HepG2 (cell line): Measurements from ENCODE around the gene KLHL11. TPM values are rescaled to one million over a fixed set of nuclear protein-coding genes. Genes with fewer than 3 reads are reported as not detected.

Experiments used
- AGO1 ChIP-seq: fragments of 200-400 bp; formaldehyde crosslinking; IDR thresholded peaks from 2 replicates; pipeline ENCODE4 v1.6.1; 2017; ENCODE audit warnings: mild to moderate bottlenecking, low read depth, low read length, moderate library complexity; ENCODE audit not compliant: poor library complexity, severe bottlenecking
- CCAR2 ChIP-seq: fragments of 200-400 bp; formaldehyde crosslinking; optimal IDR thresholded peaks from 2 replicates; pipeline ENCODE3; 2018; ENCODE audit warnings: low read depth, mild to moderate bottlenecking, low read length, moderate library complexity
- EZH2 ChIP-seq: conservative IDR thresholded peaks from 2 replicates; pipeline ENCODE4 v1.6.1; 2012; ENCODE audit warnings: mild to moderate bottlenecking, low read depth, low read length, moderate library complexity
- FIP1L1 ChIP-seq: fragments of 200-400 bp; formaldehyde crosslinking; IDR thresholded peaks from 2 replicates; pipeline ENCODE4 v1.6.1; 2018; ENCODE audit warnings: low read depth, mild to moderate bottlenecking, low read length, moderate library complexity, borderline replicate concordance; ENCODE audit not compliant: insufficient read depth
- GATA4 ChIP-seq: sonication (generic); IDR thresholded peaks from 2 replicates; pipeline ENCODE4 v1.6.1; 2016; ENCODE audit warnings: antibody characterized with exemption, low read depth, borderline replicate concordance
- HNRNPK ChIP-seq: fragments of 200-400 bp; formaldehyde crosslinking; IDR thresholded peaks from 2 replicates; pipeline ENCODE4 v1.6.1; 2018; ENCODE audit warnings: low read length, low read depth, moderate library complexity, mild to moderate bottlenecking; ENCODE audit not compliant: poor library complexity, severe bottlenecking
- ISL2 ChIP-seq: sonication (generic); formaldehyde crosslinking; IDR thresholded peaks from 2 replicates; pipeline ENCODE4 v1.5.0; 2020; ENCODE audit warnings: missing genetic modification reagents
- MAFF ChIP-seq: IDR thresholded peaks from 2 replicates; pipeline ENCODE4 v1.6.1; 2011; ENCODE audit warnings: low read depth, low read length, improper control_type of control experiment
- NFE2L2 ChIP-seq: fragments of 150-350 bp; IDR thresholded peaks from 2 replicates; pipeline ENCODE4 v1.6.1; 2014; ENCODE audit warnings: low read length
- NR1H2 ChIP-seq: sonication (generic); formaldehyde crosslinking; IDR thresholded peaks from 2 replicates; pipeline ENCODE4 v1.8.1; 2022; ENCODE audit warnings: low read depth, missing genetic modification reagents, borderline replicate concordance
- RNF219 ChIP-seq: sonication (generic); formaldehyde crosslinking; IDR thresholded peaks from 2 replicates; pipeline ENCODE4 v1.5.0; 2020; ENCODE audit warnings: mild to moderate bottlenecking, missing genetic modification reagents
- SMAD1 ChIP-seq: sonication (generic); formaldehyde crosslinking; IDR thresholded peaks from 2 replicates; pipeline ENCODE4 v1.4.0; 2020; ENCODE audit warnings: missing genetic modification reagents, low read depth, mild to moderate bottlenecking, borderline replicate concordance
- SMAD9 ChIP-seq: sonication (generic); formaldehyde crosslinking; IDR thresholded peaks from 2 replicates; pipeline ENCODE4 v1.5.1; 2020; ENCODE audit warnings: mild to moderate bottlenecking, missing genetic modification reagents
- SNAPC5 ChIP-seq: sonication (generic); formaldehyde crosslinking; IDR thresholded peaks from 2 replicates; pipeline ENCODE4 v1.8.1; 2023; ENCODE audit warnings: mild to moderate bottlenecking, missing genetic modification reagents, borderline replicate concordance
- THAP11 ChIP-seq: IDR thresholded peaks from 2 replicates; pipeline ENCODE4 v1.6.1; 2016; ENCODE audit warnings: missing biosample characterization, missing genetic modification reagents
- ZNF143 ChIP-seq: sonication (generic); formaldehyde crosslinking; IDR thresholded peaks from 2 replicates; pipeline ENCODE4 v1.4.0; 2020; ENCODE audit warnings: missing genetic modification reagents
- ZNF432 ChIP-seq: sonication (generic); formaldehyde crosslinking; IDR thresholded peaks from 2 replicates; pipeline ENCODE4 v1.5.0; 2020; ENCODE audit warnings: missing genetic modification reagents, mild to moderate bottlenecking, borderline replicate concordance
- ZNF513 ChIP-seq: sonication (generic); formaldehyde crosslinking; conservative IDR thresholded peaks from 2 replicates; pipeline ENCODE4 v1.5.0; 2020; ENCODE audit warnings: missing genetic modification reagents
- polyA plus RNA-seq, 8 experiments: library from polyadenylated mRNA; depleted of rRNA in 3 of 8; stranded (reverse) in 7 of 8; unstranded in 1 of 8; fragments of >200 nt; fragmentation: Illumina TruSeq in 4 of 8; extraction: Trizol in 4 of 8; gene quantifications; 2 replicates each; pipeline versions ENCODE4 v1.2.1 to v1.2.3, GENCODE V29; 2011 to 2016; ENCODE audit warnings: low read depth in 4 of 8, missing spikeins in 1 of 8, mixed read lengths in 1 of 8; ENCODE audit not compliant: insufficient read depth in 1 of 8
- total RNA-seq, 5 experiments: library from RNA; depleted of rRNA; stranded (reverse); fragments of >200 nt; fragmentation: Illumina TruSeq; extraction: Trizol; gene quantifications; 2 replicates each; pipeline ENCODE4 v1.2.3, GENCODE V29; 2016; ENCODE audit warnings: low read depth in 1 of 5
- TF ChIP-seq, protein P1 (sequence below): sonication (generic); formaldehyde crosslinking; IDR thresholded peaks from 2 replicates; pipeline ENCODE4 v1.5.0; 2020; ENCODE audit warnings: missing genetic modification reagents
- TF ChIP-seq, protein P2 (sequence below): sonication (generic); formaldehyde crosslinking; IDR thresholded peaks from 2 replicates; pipeline ENCODE4; 2020; ENCODE audit warnings: missing genetic modification reagents, mild to moderate bottlenecking, borderline replicate concordance

KLHL11 gene
- total and polyA plus RNA-seq, 2 of the 13 experiments (the other 11 are each of a cell fraction or from before 2014, with no cell fraction given), result 7.7 to 27.5 TPM

DNA sequence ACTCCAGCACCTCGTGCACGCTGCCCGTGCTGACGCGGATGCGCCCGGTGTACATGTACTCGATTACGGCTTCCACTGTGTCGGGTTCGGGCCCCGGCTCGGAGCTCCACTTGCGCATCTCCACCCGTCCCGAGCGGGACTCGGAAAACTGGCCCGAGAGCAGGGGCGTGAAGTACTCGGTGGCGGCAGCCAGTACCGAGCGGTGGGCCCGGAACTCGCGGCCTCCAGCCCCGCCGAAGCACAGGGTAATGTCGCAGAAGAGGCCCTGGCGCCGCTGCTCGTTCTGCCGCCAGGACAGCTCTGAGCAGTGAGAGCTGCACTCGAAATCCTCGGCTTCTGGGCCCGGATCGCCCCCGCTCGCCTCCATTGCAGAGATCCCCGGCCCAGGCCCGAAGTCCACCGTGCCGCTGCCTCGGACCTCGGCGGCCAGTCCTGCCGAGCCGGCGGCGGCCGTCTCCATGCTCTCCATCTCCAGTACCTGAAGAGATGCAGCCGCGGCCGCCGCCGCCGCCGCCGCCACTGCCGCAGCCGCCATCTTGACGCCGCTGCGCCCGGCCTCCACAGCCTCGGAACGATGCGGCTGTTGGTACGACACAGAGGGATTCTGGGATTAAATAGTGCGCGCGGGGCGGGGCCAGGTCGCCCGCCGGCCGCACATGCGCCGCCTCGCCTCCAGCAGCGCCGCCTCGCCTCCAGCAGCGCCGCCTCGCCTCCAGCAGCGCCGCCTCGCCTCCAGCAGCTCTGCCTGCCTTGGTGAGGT is at the start of gene KLHL11 (continued):
- TF ChIP-seq CCAR2 (no peak), NFE2L2 (no peak), ZNF432 (CRISPR knock-in tag) (peak; percentile 60; the same call in 1 of the 2 replicates), SMAD9 (CRISPR knock-in tag) (0 out of 2 replicates have a peak, but pooled peaks have one; percentile 69), HNRNPK (peak; percentile 61), ZNF513 (CRISPR knock-in tag) (0 out of 2 replicates have a peak, but pooled peaks have one; percentile 26), THAP11 (CRISPR knock-in tag) (peak; percentile 87), NR1H2 (CRISPR knock-in tag) (peak; percentile 57; the same call in 1 of the 2 replicates), RNF219 (CRISPR knock-in tag) (0 out of 2 replicates have a peak, but pooled peaks have one; percentile 83), MAFF (no peak), ZNF143 (peak; percentile 90), FIP1L1 (no peak), AGO1 (peak; percentile 49), EZH2 (no peak), GATA4 (peak; percentile 67; the same call in 1 of the 2 replicates), SMAD1 (0 out of 2 replicates have a peak, but pooled peaks have one; percentile 19), ISL2 (CRISPR knock-in tag) (peak; percentile 53; the same call in 1 of the 2 replicates), SNAPC5 (CRISPR knock-in tag) (0 out of 2 replicates have a peak, but pooled peaks have one; percentile 51)
- TF ChIP-seq, protein P1, sequence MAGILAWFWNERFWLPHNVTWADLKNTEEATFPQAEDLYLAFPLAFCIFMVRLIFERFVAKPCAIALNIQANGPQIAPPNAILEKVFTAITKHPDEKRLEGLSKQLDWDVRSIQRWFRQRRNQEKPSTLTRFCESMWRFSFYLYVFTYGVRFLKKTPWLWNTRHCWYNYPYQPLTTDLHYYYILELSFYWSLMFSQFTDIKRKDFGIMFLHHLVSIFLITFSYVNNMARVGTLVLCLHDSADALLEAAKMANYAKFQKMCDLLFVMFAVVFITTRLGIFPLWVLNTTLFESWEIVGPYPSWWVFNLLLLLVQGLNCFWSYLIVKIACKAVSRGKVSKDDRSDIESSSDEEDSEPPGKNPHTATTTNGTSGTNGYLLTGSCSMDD (CRISPR knock-in tag), result no peak
- TF ChIP-seq, protein P2, sequence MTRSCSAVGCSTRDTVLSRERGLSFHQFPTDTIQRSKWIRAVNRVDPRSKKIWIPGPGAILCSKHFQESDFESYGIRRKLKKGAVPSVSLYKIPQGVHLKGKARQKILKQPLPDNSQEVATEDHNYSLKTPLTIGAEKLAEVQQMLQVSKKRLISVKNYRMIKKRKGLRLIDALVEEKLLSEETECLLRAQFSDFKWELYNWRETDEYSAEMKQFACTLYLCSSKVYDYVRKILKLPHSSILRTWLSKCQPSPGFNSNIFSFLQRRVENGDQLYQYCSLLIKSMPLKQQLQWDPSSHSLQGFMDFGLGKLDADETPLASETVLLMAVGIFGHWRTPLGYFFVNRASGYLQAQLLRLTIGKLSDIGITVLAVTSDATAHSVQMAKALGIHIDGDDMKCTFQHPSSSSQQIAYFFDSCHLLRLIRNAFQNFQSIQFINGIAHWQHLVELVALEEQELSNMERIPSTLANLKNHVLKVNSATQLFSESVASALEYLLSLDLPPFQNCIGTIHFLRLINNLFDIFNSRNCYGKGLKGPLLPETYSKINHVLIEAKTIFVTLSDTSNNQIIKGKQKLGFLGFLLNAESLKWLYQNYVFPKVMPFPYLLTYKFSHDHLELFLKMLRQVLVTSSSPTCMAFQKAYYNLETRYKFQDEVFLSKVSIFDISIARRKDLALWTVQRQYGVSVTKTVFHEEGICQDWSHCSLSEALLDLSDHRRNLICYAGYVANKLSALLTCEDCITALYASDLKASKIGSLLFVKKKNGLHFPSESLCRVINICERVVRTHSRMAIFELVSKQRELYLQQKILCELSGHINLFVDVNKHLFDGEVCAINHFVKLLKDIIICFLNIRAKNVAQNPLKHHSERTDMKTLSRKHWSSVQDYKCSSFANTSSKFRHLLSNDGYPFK (CRISPR knock-in tag), result peak; percentile 73; the same call in 1 of the 2 replicates
